CD4-positive, alpha-beta T cell treated with Interleukin-17A for 4 hours (primary cell): ENCODE results near the gene COL13A1.

Experiments
- DNase-seq: peaks from one replicate; pipeline ENCODE4 v3.0.0-alpha.2; 2020; ENCODE audit warnings: mixed read lengths

Gene COL13A1

GRCh38 chr10:69869291-69869961, 67.7 kb downstream of the COL13A1 start:
- no peak for DNase-seq

GRCh38 chr10:69870591-69870990, 68.9 kb downstream of the COL13A1 start:
- DNase-seq: no peak

GRCh38 chr10:69871074-69871473, 69.4 kb downstream of the COL13A1 start:
- DNase-seq: no peak

- no peak for DNase-seq
These were observed 70.6 kb downstream of the COL13A1 start for GRCh38 chr10:69872323-69872722.

GRCh38 chr10:69873135-69873639, 71.5 kb downstream of the COL13A1 start:
- DNase-seq: no peak

GRCh38 chr10:69874449-69874848, 72.7 kb downstream of the COL13A1 start:
- no peak for DNase-seq

- no peak for DNase-seq
These were observed 74.2 kb downstream of the COL13A1 start for GRCh38 chr10:69875856-69876255.

- DNase-seq: no peak
These were observed 74.6 kb downstream of the COL13A1 start for GRCh38 chr10:69876286-69876685.

- DNase-seq: no peak
These were observed 75.2 kb downstream of the COL13A1 start for GRCh38 chr10:69876931-69877330.

GRCh38 chr10:69878038-69878437, 76.3 kb downstream of the COL13A1 start:
- no peak for DNase-seq

GRCh38 chr10:69878951-69879350, 77.2 kb downstream of the COL13A1 start:
- DNase-seq: no peak

GRCh38 chr10:69879634-69880257, 78.0 kb downstream of the COL13A1 start:
- no peak for DNase-seq

GRCh38 chr10:69880301-69881081, 78.8 kb downstream of the COL13A1 start:
- DNase-seq: no peak

- DNase-seq: no peak
These were observed 79.5 kb downstream of the COL13A1 start for GRCh38 chr10:69881202-69881601.

- DNase-seq: no peak
These were observed 81.8 kb downstream of the COL13A1 start for GRCh38 chr10:69883310-69884023.

GRCh38 chr10:69884024-69884367, 82.3 kb downstream of the COL13A1 start:
- no peak for DNase-seq

GRCh38 chr10:69884686-69885085, 83.0 kb downstream of the COL13A1 start:
- DNase-seq: no peak

GRCh38 chr10:69885379-69886013, 83.8 kb downstream of the COL13A1 start:
- no peak for DNase-seq

- no peak for DNase-seq
These were observed 87.3 kb downstream of the COL13A1 start for GRCh38 chr10:69888882-69889584.

GRCh38 chr10:69890065-69890847, 88.5 kb downstream of the COL13A1 start:
- no peak for DNase-seq

GRCh38 chr10:69891057-69891617, 89.4 kb downstream of the COL13A1 start:
- no peak for DNase-seq
